ENCODE measurements around the gene CSF3. TPM values are rescaled to one million over a fixed set of nuclear protein-coding genes. Genes with fewer than 3 reads are reported as not detected.

The CSF3 gene
- total and polyA plus RNA-seq, 10 donors, result 0.24 to 1.8 (median 1.3) TPM; not detected in 4

DNA sequence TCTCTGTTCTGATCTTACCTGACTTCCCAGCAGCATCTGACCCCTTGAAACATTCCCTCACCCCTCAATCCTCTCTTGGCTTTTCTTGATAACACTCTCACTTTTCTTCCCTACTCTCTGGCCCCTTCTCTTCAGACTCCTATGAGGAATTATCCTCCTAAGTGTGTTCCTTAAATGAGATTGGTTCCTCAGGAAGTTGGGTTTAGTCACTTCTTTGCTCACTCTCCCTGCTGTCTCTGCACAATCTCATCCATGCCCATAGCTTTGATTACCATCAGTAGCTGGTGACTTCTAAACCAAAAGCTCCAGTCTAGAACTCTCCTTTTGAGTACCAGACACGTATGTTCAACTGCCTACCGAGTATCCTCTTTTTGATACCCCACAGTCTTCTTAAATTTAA lies 26.0 kb downstream of the CSF3 start:
- H3K4me3 ChIP-seq, result no peak overlapping the region
- H3K9me3 ChIP-seq, result no peaks in the 10 kb centered on the region
- H3K27ac ChIP-seq, result no peak overlapping the region
- intact Hi-C loops (cut with DNase I; ENCODE audit: low total_unique reads), result no loop called here
- H3K36me3 ChIP-seq, result peaks cover 0 to 58% (median 24%) of the 10 kb centered on the region in 6 donors
- TF ChIP-seq, protein P1, sequence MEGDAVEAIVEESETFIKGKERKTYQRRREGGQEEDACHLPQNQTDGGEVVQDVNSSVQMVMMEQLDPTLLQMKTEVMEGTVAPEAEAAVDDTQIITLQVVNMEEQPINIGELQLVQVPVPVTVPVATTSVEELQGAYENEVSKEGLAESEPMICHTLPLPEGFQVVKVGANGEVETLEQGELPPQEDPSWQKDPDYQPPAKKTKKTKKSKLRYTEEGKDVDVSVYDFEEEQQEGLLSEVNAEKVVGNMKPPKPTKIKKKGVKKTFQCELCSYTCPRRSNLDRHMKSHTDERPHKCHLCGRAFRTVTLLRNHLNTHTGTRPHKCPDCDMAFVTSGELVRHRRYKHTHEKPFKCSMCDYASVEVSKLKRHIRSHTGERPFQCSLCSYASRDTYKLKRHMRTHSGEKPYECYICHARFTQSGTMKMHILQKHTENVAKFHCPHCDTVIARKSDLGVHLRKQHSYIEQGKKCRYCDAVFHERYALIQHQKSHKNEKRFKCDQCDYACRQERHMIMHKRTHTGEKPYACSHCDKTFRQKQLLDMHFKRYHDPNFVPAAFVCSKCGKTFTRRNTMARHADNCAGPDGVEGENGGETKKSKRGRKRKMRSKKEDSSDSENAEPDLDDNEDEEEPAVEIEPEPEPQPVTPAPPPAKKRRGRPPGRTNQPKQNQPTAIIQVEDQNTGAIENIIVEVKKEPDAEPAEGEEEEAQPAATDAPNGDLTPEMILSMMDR (IDR thresholded peaks at IDR 0.05 in 8 of 11, conservative IDR thresholded peaks at IDR 0.05 in 3 of 11), result no peak
- no peak for TF ChIP-seq POLR2A (IDR thresholded peaks at IDR 0.05)
- no peak for TF ChIP-seq POLR2AphosphoS5 (IDR thresholded peaks at IDR 0.05)
- DNase-seq, result no peak
- no peaks in the 10 kb centered on the region for H3K27me3 ChIP-seq (replicated peaks in 1 of 7)
- 75 to 94% (median 85%) methylated on average over 2 of the region's 2 CpGs for WGBS, 5 donors
- H3K4me1 ChIP-seq, result peaks cover 0 to 12% (median 4%) of the 10 kb centered on the region in 6 donors

DNA sequence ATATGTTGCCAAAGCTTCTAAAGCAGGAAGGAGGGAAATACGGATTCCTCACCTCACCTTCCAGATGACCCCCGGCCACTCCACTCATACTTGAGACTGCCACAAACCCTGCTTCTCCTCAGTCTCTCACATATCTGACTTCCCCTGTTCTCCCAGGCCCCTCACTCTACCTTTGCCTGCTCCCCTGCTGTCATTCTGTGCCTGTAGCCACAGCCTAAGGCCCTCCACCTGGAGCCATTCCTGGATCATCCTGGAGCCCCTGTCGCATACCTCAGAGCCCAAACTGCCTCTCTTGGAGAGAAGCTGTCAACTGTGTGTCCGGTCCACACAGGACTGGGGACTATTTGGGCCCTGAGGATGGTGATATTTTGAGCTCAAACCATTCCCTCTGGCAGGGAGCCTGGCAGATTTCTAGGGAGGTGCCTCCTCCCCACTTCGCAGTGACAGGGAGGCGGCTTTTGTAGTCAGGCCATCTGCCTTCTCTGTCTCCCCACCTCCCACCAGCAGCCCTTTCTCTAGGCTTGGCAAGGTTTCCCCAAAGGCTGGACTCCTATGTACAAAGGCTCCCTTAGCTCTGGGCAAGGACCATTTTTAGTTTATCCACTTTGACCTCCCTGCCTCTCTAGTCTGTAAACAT lies 41.3 kb downstream of the CSF3 start:
- 76 to 96% (median 81%) methylated on average over 6 of the region's 6 CpGs for WGBS, 5 donors
- H3K9me3 ChIP-seq, result no peaks in the 10 kb centered on the region
- intact Hi-C loops (cut with DNase I; ENCODE audit: low total_unique reads), result no loop called here
- peak; percentile 55 for DNase-seq
- H3K27ac ChIP-seq, result no peak overlapping the region
- peaks cover 0 to 18% (median 13%) of the 10 kb centered on the region in 6 donors for H3K36me3 ChIP-seq
- H3K4me1 ChIP-seq, result peaks cover 6 to 43% (median 28%) of the 10 kb centered on the region in 6 donors
- TF ChIP-seq, protein P1 (IDR thresholded peaks at IDR 0.05 in 8 of 11, conservative IDR thresholded peaks at IDR 0.05 in 3 of 11), result no peak
- TF ChIP-seq POLR2A (IDR thresholded peaks at IDR 0.05) (no peak), POLR2AphosphoS5 (IDR thresholded peaks at IDR 0.05) (no peak)
- H3K27me3 ChIP-seq (replicated peaks in 1 of 7), result no peaks in the 10 kb centered on the region
- no peak overlapping the region for H3K4me3 ChIP-seq

DNA sequence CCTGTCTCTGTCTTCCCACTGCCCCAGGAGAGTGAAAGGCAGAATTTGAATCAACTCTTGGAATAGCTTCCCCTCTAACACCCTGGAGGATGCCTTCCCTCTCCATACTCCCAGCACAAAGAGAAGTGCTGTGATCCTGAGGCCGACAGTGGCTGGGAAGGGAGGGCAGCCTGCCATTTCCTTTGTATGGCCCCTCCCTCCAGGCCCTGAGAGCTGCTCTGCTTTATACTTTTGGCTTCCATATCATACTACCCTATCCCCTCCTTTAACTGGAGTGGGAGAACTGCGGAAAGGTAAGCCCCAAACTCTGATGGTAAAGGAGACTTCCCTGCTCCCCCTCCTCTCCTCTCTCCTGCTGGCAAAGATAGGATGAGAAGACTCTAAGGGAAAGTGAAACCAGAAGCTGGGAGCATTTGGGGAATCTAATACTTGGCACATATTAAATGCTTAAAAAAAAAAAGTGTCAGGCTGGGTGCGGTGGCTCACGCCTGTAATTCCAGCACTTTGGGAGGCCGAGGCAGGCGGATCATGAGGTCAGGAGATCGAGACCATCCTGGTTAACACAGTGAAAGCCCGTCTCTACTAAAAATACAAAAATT lies 43.0 kb downstream of the CSF3 start:
- intact Hi-C loops (cut with DNase I; ENCODE audit: low total_unique reads), result no loop called here
- peaks cover 5 to 42% (median 30%) of the 10 kb centered on the region in 6 donors for H3K4me1 ChIP-seq
- 45 to 64% (median 56%) methylated on average over 8 of the region's 8 CpGs for WGBS, 5 donors
- H3K27me3 ChIP-seq (replicated peaks in 1 of 7), result no peaks in the 10 kb centered on the region
- H3K4me3 ChIP-seq, result peak overlapping the region in 1 of 8 donors; percentile 20
- DNase-seq, result no peak
- no peaks in the 10 kb centered on the region for H3K9me3 ChIP-seq
- no peak for TF ChIP-seq POLR2A (IDR thresholded peaks at IDR 0.05)
- no peaks in the 10 kb centered on the region for H3K36me3 ChIP-seq
- H3K27ac ChIP-seq, result peak overlapping the region in 7 of 8 donors; percentile 68 to 85 (median 74)

DNA sequence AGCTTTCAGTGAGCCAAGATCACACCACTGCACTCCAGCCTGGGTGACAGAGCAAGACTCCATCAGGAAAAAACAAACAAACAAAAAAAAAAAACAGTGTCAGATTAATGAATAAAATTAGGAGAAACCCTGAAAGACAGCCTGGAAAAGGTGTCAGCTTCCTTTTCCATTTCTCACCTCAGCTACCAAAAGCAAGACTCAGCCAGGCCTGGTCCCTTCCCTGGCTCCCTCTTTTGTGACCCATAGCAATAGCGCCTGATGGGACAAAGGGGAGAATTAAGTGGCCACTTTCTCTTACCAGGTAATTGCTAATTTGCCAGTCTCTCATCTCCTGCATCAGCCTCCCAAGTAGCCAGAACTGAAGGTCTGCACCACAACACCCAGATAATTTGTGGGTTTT lies 43.6 kb downstream of the CSF3 start:
- Histone ChIP-seq H3K27ac (peak overlapping the region in 7 of 8 donors; percentile 68 to 85 (median 74)), H3K9me3 (no peaks in the 10 kb centered on the region), H3K4me1 (peaks cover 0 to 42% (median 30%) of the 10 kb centered on the region in 6 donors), H3K36me3 (no peaks in the 10 kb centered on the region), H3K27me3 (replicated peaks in 1 of 7) (no peaks in the 10 kb centered on the region), H3K4me3 (no peak overlapping the region)
- TF ChIP-seq POLR2AphosphoS5 (IDR thresholded peaks at IDR 0.05) (no peak), POLR2A (IDR thresholded peaks at IDR 0.05) (no peak)
- TF ChIP-seq, protein P1 (IDR thresholded peaks at IDR 0.05 in 8 of 11, conservative IDR thresholded peaks at IDR 0.05 in 3 of 11), result no peak
- 89 to 100% (median 93%) methylated on average over 1 of the region's 1 CpG for WGBS, 5 donors
- intact Hi-C loops (cut with DNase I; ENCODE audit: low total_unique reads), result no loop called here
- DNase-seq, result peak; percentile 11
